Activated CD8-positive, alpha-beta memory T cell treated with anti-CD3 and anti-CD28 coated beads, Interleukin-2, amount 10 ng/mL, durations not matched to agents 7 days and 5 days (primary cell): Measurements from ENCODE around the gene SPRYD3. TPM values are rescaled to one million over a fixed set of nuclear protein-coding genes. Genes with fewer than 3 reads are reported as not detected.

ENCODE experiments used
- ATAC-seq: fragments of 150-1000 bp; cut with Tn5 transposase; one replicate; pipeline ENCODE4 v1.10.0; 2021; ENCODE audit warnings: moderate library complexity
- CTCF ChIA-PET: fragments of 350-600 bp; sonication (Branson Sonifier 250); formaldehyde crosslinking; loops from one replicate; lab custom pipeline; 2021; ENCODE audit warnings: antibody characterized with exemption; lab: Charles Lee
- DNase-seq: peaks from one replicate; pipeline ENCODE4 v3.0.0-alpha.2; 2020
- H3K27ac Mint-ChIP-seq: one replicate; pipeline ENCODE4 v1.8.0; 2021; ENCODE audit warnings: mild to moderate bottlenecking, mixed read lengths
- H3K27me3 Mint-ChIP-seq: one replicate; pipeline ENCODE4 v1.8.0; 2021; ENCODE audit warnings: mixed read lengths
- H3K36me3 Mint-ChIP-seq: one replicate; pipeline ENCODE4 v1.8.0; 2021; ENCODE audit warnings: mild to moderate bottlenecking, mixed read lengths
- H3K4me1 Mint-ChIP-seq: one replicate; pipeline ENCODE4 v1.8.0; 2021; ENCODE audit warnings: mixed read lengths
- H3K4me3 Mint-ChIP-seq: one replicate; pipeline ENCODE4 v1.8.0; 2021; ENCODE audit warnings: mild to moderate bottlenecking, moderate library complexity, mixed read lengths
- H3K9me3 Mint-ChIP-seq: one replicate; pipeline ENCODE4 v1.8.0; 2022; ENCODE audit warnings: low read depth, mixed read lengths
- total RNA-seq, 2 experiments: library from RNA; stranded (reverse); gene quantifications; one replicate each; pipeline ENCODE4 v1.2.3, GENCODE V29; 2021

Gene SPRYD3
- total RNA-seq, 2 experiments from 2014 or later, result 27.8 to 29.7 TPM

- H3K27me3 Mint-ChIP-seq, result no peaks in the 10 kb centered on the region
- H3K36me3 Mint-ChIP-seq, result peaks cover 8% of the 10 kb centered on the region
- H3K27ac Mint-ChIP-seq, result no peak overlapping the region
- no peak for ATAC-seq
- peaks cover 7% of the 10 kb centered on the region for H3K4me1 Mint-ChIP-seq
- DNase-seq, result no peak
- H3K9me3 Mint-ChIP-seq, result no peaks in the 10 kb centered on the region
- no peak overlapping the region for H3K4me3 Mint-ChIP-seq
- CTCF ChIA-PET, result interaction anchor here (0.6 to 9.1 kb wide), 5 partner anchors 17 to 199 kb away, joined by 3 to 298 read pairs (median 28); partner anchors contain the start of genes ESPL1, IGFBP6, SOAT2 and TNS2
These were observed 10.2 kb downstream of the SPRYD3 start for GRCh38 chr12:53068811-53069585.

GRCh38 chr12:53067993-53068770 lies 11.0 kb downstream of the SPRYD3 start:
- Mint-ChIP-seq H3K36me3 (peaks cover 6% of the 10 kb centered on the region), H3K27ac (no peak overlapping the region), H3K4me1 (peaks cover 7% of the 10 kb centered on the region), H3K4me3 (no peak overlapping the region), H3K27me3 (no peaks in the 10 kb centered on the region), H3K9me3 (no peaks in the 10 kb centered on the region)
- CTCF ChIA-PET, result interaction anchor here (1.4 to 9.1 kb wide), 5 partner anchors 11 to 199 kb away, joined by 4 to 298 read pairs (median 109); partner anchors contain the start of genes ESPL1, IGFBP6, SOAT2 and SPRYD3
- DNase-seq (no peak), ATAC-seq (no peak)

GRCh38 chr12:53067074-53067992 lies 11.9 kb downstream of the SPRYD3 start:
- Mint-ChIP-seq H3K4me3 (no peak overlapping the region), H3K27me3 (no peaks in the 10 kb centered on the region), H3K9me3 (no peaks in the 10 kb centered on the region), H3K4me1 (peaks cover 7% of the 10 kb centered on the region), H3K36me3 (peaks cover 6% of the 10 kb centered on the region), H3K27ac (peak overlapping the region; percentile 11)
- CTCF ChIA-PET, result interaction anchor here (1.4 to 9.1 kb wide), 14 partner anchors 12 to 442 kb away, joined by 3 to 298 read pairs (median 10); partner anchors contain the start of genes CSAD, ESPL1, IGFBP6 and SOAT2
- DNase-seq, result no peak
- no peak for ATAC-seq

GRCh38 chr12:53065975-53066931 lies 12.9 kb downstream of the SPRYD3 start:
- H3K27ac Mint-ChIP-seq, result no peak overlapping the region
- peaks cover 6% of the 10 kb centered on the region for H3K36me3 Mint-ChIP-seq
- DNase-seq (peak; percentile 72), ATAC-seq (peak; percentile 80)
- H3K27me3 Mint-ChIP-seq, result no peaks in the 10 kb centered on the region
- peaks cover 5% of the 10 kb centered on the region for H3K4me1 Mint-ChIP-seq
- H3K9me3 Mint-ChIP-seq, result no peaks in the 10 kb centered on the region
- CTCF ChIA-PET, result interaction anchor here (0.7 to 9.1 kb wide), 43 partner anchors 8 to 443 kb away, joined by 3 to 298 read pairs (median 5); partner anchors contain the start of genes AAAS, CSAD, IGFBP6 and PFDN5
- H3K4me3 Mint-ChIP-seq, result no peak overlapping the region

- DNase-seq, result no peak
- peaks cover 6% of the 10 kb centered on the region for H3K36me3 Mint-ChIP-seq
These were observed 13.7 kb downstream of the SPRYD3 start for GRCh38 chr12:53065470-53065869.

GRCh38 chr12:53064613-53065436 lies 14.4 kb downstream of the SPRYD3 start:
- Mint-ChIP-seq H3K27me3 (no peaks in the 10 kb centered on the region), H3K36me3 (peaks cover 6% of the 10 kb centered on the region), H3K4me1 (peaks cover 5% of the 10 kb centered on the region), H3K27ac (no peak overlapping the region), H3K4me3 (no peak overlapping the region), H3K9me3 (no peaks in the 10 kb centered on the region)
- ATAC-seq (no peak), DNase-seq (no peak)
- CTCF ChIA-PET, result interaction anchor here (0.5 to 9.1 kb wide), 16 partner anchors 9 to 280 kb away, joined by 3 to 298 read pairs (median 6); partner anchors contain the start of genes IGFBP6, SOAT2, SPRYD3 and TNS2

More at GRCh38 chr12:53065470-53065869, 13.7 kb downstream of the SPRYD3 start:
- no peaks in the 10 kb centered on the region for H3K27me3 Mint-ChIP-seq
- CTCF ChIA-PET, result interaction anchor here (0.7 to 9.1 kb wide), 39 partner anchors 9 to 443 kb away, joined by 3 to 298 read pairs (median 5); partner anchors contain the start of genes AAAS, CSAD, IGFBP6 and PFDN5
- H3K4me3 Mint-ChIP-seq, result no peak overlapping the region
- H3K9me3 Mint-ChIP-seq, result no peaks in the 10 kb centered on the region
- no peak for ATAC-seq
- H3K27ac Mint-ChIP-seq, result no peak overlapping the region
- H3K4me1 Mint-ChIP-seq, result peaks cover 5% of the 10 kb centered on the region

GRCh38 chr12:53063708-53064612 lies 15.2 kb downstream of the SPRYD3 start:
- no peak for DNase-seq
- Mint-ChIP-seq H3K4me1 (peaks cover 5% of the 10 kb centered on the region), H3K27ac (no peak overlapping the region), H3K36me3 (peaks cover 6% of the 10 kb centered on the region), H3K4me3 (no peak overlapping the region), H3K9me3 (no peaks in the 10 kb centered on the region), H3K27me3 (no peaks in the 10 kb centered on the region)
- no peak for ATAC-seq
- CTCF ChIA-PET, result interaction anchor here (1.7 to 9.1 kb wide), 4 partner anchors 12 to 37 kb away, joined by 4 to 298 read pairs (median 131); partner anchors contain the start of genes IGFBP6, SOAT2, SPRYD3 and TNS2

GRCh38 chr12:53062977-53063707 lies 16.0 kb downstream of the SPRYD3 start:
- Mint-ChIP-seq H3K4me1 (peaks cover 5% of the 10 kb centered on the region), H3K4me3 (no peak overlapping the region), H3K27ac (no peak overlapping the region), H3K9me3 (no peaks in the 10 kb centered on the region), H3K27me3 (no peaks in the 10 kb centered on the region), H3K36me3 (peaks cover 6% of the 10 kb centered on the region)
- no peak for DNase-seq
- ATAC-seq, result no peak
- CTCF ChIA-PET, result interaction anchor here (1.7 to 9.1 kb wide), 4 partner anchors 11 to 38 kb away, joined by 4 to 298 read pairs (median 131); partner anchors contain the start of genes IGFBP6, SOAT2, SPRYD3 and TNS2

- Mint-ChIP-seq H3K27ac (no peak overlapping the region), H3K9me3 (no peaks in the 10 kb centered on the region), H3K27me3 (no peaks in the 10 kb centered on the region), H3K36me3 (peaks cover 6% of the 10 kb centered on the region), H3K4me1 (peaks cover 5% of the 10 kb centered on the region), H3K4me3 (no peak overlapping the region)
- no peak for ATAC-seq
- CTCF ChIA-PET, result interaction anchor here (1.0 to 9.1 kb wide), 9 partner anchors 9 to 38 kb away, joined by 3 to 298 read pairs (median 5); partner anchors contain the start of genes IGFBP6, SOAT2, SPRYD3 and TNS2
- no peak for DNase-seq
These were observed 16.9 kb downstream of the SPRYD3 start for GRCh38 chr12:53062011-53062961.
